ENCODE data around the gene UBN2.

The UBN2 gene
- long read RNA-seq, partial matches to known transcripts, result 1 of 6 reads
- long read RNA-seq, other reads (novel, unspliced or antisense), result 5 of 6 reads

DNA sequence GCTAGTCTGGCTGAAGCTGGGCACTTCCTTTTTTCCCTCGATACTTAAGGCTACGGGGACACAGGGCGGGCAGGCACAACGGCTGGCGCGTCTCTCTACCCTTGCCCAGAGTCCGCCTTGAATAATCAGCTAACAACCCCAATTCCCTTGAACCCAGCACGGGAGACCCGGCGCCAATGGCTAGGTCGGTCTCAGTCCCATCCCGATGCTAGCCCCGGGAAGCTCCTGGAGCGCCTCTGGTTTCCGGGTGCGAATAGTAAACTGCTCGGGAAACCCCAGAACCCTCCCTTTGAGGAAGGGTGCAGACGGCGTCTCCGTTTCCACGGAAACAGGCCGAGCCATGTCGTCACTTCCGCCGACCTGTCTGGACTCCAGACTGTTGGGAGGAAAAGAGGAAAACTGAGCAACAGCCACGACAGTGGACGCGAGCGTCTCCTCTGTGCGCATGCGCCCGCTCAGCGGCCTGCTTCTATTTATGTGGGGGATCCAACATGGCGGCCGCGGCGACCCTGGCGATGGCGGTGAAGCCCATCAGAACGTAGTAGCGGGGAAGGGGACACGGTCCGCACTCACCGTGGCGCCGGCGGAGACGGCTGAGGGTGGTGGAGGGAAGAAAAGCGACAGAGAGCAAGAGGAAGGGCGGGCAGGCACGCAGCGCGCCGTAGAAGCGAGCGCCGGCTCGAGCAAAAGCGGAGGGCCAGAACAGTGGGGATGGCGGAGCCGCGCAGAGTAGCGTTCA lies at the start of gene UBN2:
TSS of gene UBN2 (plus strand) at position 464 of the 739 bp plus-strand sequence. CDS start at position 712, 248 bp downstream.
- TF ChIP-seq, protein P1, sequence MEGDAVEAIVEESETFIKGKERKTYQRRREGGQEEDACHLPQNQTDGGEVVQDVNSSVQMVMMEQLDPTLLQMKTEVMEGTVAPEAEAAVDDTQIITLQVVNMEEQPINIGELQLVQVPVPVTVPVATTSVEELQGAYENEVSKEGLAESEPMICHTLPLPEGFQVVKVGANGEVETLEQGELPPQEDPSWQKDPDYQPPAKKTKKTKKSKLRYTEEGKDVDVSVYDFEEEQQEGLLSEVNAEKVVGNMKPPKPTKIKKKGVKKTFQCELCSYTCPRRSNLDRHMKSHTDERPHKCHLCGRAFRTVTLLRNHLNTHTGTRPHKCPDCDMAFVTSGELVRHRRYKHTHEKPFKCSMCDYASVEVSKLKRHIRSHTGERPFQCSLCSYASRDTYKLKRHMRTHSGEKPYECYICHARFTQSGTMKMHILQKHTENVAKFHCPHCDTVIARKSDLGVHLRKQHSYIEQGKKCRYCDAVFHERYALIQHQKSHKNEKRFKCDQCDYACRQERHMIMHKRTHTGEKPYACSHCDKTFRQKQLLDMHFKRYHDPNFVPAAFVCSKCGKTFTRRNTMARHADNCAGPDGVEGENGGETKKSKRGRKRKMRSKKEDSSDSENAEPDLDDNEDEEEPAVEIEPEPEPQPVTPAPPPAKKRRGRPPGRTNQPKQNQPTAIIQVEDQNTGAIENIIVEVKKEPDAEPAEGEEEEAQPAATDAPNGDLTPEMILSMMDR (IDR thresholded peaks at IDR 0.05; ENCODE audit: insufficient read depth, low read length), result no peak
- TF ChIP-seq GABPA (IDR thresholded peaks at IDR 0.05; ENCODE audit: low read depth) (peak; percentile 69), POLR2AphosphoS5 (IDR thresholded peaks at IDR 0.05; ENCODE audit: low read depth) (peak; percentile 50; the same call in 1 of the 2 replicates), SPI1 (IDR thresholded peaks at IDR 0.05; ENCODE audit: borderline replicate concordance, low read depth) (peak; percentile 98)
- TF ChIP-seq, protein P2, sequence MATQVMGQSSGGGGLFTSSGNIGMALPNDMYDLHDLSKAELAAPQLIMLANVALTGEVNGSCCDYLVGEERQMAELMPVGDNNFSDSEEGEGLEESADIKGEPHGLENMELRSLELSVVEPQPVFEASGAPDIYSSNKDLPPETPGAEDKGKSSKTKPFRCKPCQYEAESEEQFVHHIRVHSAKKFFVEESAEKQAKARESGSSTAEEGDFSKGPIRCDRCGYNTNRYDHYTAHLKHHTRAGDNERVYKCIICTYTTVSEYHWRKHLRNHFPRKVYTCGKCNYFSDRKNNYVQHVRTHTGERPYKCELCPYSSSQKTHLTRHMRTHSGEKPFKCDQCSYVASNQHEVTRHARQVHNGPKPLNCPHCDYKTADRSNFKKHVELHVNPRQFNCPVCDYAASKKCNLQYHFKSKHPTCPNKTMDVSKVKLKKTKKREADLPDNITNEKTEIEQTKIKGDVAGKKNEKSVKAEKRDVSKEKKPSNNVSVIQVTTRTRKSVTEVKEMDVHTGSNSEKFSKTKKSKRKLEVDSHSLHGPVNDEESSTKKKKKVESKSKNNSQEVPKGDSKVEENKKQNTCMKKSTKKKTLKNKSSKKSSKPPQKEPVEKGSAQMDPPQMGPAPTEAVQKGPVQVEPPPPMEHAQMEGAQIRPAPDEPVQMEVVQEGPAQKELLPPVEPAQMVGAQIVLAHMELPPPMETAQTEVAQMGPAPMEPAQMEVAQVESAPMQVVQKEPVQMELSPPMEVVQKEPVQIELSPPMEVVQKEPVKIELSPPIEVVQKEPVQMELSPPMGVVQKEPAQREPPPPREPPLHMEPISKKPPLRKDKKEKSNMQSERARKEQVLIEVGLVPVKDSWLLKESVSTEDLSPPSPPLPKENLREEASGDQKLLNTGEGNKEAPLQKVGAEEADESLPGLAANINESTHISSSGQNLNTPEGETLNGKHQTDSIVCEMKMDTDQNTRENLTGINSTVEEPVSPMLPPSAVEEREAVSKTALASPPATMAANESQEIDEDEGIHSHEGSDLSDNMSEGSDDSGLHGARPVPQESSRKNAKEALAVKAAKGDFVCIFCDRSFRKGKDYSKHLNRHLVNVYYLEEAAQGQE (IDR thresholded peaks at IDR 0.05; ENCODE audit: insufficient replicate concordance, low read depth), result no peak
- H3K27ac ChIP-seq (replicated peaks), result peak within 1 kb of the TSS; percentile 93

DNA sequence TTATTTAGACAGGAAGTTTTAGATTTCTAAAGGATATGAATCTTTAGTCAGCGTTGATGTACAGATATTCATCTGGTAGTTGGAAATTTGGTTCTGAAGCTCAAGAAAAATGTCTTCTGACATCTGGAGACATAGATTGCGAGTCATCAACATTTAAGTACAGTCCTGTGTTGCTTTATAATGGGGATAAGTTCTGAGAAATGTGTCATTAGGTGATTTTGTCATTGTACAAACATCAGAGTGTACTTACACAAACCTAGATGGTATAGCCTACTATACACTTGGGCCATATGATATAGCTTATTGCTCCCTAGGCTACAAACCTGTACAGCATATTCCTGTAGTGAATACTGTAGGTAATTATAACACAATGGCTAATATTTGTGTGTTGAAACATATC lies 49.6 kb upstream of the UBN2 start:
- H3K27me3 ChIP-seq (ENCODE audit: insufficient read depth, poor library complexity, severe bottlenecking), result no peaks in the 10 kb centered on the region

More for the DNA sequence above, at the start of gene UBN2:
- Histone ChIP-seq H3K27me3 (ENCODE audit: insufficient read depth, poor library complexity, severe bottlenecking) (no peaks in the 10 kb centered on the region), H3K4me3 (replicated peaks; ENCODE audit: insufficient read depth, low read length) (peak within 1 kb of the TSS; percentile 63)
- DNase-seq (ENCODE audit: low read depth in 1 of 2, low spot score in 1 of 2), result peak; percentile 97 to 99

DNA sequence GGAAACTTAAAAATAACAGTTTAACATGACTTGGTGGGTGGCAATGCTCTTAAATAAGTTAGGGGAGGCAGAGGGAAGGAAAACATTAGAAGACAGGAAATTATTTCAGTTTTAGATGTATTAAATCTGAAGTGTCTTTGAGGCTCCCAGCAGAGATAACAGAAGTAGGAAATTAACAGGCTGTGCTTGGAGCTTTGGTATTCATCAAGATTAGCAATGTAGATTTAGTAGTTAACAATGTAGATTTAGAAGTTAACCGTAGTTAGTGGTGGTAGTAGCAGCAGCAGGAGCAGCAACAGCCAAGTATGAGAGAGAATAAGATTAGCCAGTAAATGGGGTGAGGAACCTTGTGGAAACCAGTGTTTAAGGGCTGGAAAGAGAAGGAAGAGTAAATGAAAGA lies 48.7 kb upstream of the UBN2 start:
- Histone ChIP-seq H3K27ac (replicated peaks) (no peak overlapping the region), H3K4me3 (replicated peaks; ENCODE audit: insufficient read depth, low read length) (no peak overlapping the region), H3K27me3 (ENCODE audit: insufficient read depth, poor library complexity, severe bottlenecking) (no peaks in the 10 kb centered on the region)
- no peak for TF ChIP-seq GABPA (IDR thresholded peaks at IDR 0.05; ENCODE audit: low read depth)
- TF ChIP-seq, protein P1 (IDR thresholded peaks at IDR 0.05; ENCODE audit: insufficient read depth, low read length), result no peak
- TF ChIP-seq POLR2AphosphoS5 (IDR thresholded peaks at IDR 0.05; ENCODE audit: low read depth), result no peak
- TF ChIP-seq, protein P2 (IDR thresholded peaks at IDR 0.05; ENCODE audit: insufficient replicate concordance, low read depth), result no peak
- TF ChIP-seq SPI1 (IDR thresholded peaks at IDR 0.05; ENCODE audit: borderline replicate concordance, low read depth), result no peak
- no peak for DNase-seq (ENCODE audit: low read depth in 1 of 2, low spot score in 1 of 2)

More for the DNA sequence above, 49.6 kb upstream of the UBN2 start:
- DNase-seq (ENCODE audit: low read depth in 1 of 2, low spot score in 1 of 2), result no peak
- Histone ChIP-seq H3K4me3 (replicated peaks; ENCODE audit: insufficient read depth, low read length) (no peak overlapping the region), H3K27ac (replicated peaks) (no peak overlapping the region)
- no peak for TF ChIP-seq POLR2AphosphoS5 (IDR thresholded peaks at IDR 0.05; ENCODE audit: low read depth)
- TF ChIP-seq, protein P1 (IDR thresholded peaks at IDR 0.05; ENCODE audit: insufficient read depth, low read length), result no peak
- TF ChIP-seq GABPA (IDR thresholded peaks at IDR 0.05; ENCODE audit: low read depth), result no peak
- TF ChIP-seq, protein P2 (IDR thresholded peaks at IDR 0.05; ENCODE audit: insufficient replicate concordance, low read depth), result no peak
- no peak for TF ChIP-seq SPI1 (IDR thresholded peaks at IDR 0.05; ENCODE audit: borderline replicate concordance, low read depth)

Measured in HL-60 (cell line).